ENCODE measurements around the gene SFMBT2.

Gene SFMBT2

DNA sequence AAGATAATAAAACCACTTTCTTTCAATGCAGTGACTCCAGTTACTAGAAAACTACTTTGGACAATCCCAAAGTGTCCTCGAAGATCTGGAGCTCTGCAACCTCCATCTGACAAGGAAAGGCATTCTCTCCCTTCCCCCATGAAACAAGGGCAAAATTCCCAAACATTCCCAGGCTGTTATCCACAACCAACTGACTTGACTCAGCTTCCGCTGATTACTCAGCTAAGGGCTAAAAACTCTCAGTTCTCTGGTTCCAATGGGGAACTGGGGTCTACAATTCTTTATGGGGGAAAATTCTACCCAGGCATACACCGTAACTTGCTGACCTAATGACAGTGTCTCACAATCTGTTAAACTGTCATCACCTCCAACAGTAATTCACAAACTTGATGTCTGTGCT is 48.4 kb downstream of the SFMBT2 start:
- DNase-seq, result no peak

DNA sequence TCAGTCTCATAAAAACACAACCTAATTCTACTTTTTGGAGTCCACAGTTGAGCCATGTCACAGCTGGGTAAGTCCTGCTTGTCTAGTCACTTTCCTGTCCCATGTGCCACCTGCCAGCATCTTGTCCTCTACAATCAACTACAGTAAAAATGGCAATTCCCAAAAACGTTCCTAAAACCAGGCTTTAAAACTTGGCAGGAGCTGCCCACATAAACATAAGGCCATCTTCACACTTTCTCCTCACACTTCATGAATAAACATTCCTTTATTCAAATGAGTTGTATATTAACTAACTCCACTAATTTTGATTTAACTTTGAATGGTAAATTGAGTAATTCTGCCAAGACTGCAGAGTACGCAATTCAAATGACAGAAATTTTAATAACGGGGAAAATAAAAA is 49.5 kb downstream of the SFMBT2 start:
- DNase-seq, result no peak

DNA sequence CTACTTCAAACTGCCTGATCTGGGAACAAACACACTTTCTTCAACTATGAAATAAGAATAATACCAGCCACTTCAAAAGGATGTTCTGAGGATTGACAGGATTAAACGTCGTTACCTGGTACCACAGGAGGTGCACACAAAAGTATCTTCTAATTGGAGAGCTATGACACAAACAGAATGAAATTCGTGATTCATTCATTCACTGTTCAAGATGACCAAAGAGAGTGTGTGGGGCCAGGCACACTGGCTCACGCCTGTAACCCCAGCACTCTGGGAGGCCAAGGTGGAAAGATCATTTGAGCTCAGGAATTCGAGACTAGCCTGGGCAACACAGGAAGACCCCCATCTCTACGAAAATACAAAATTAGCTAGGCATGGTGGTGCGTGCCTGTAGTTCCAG is 50.9 kb downstream of the SFMBT2 start:
- no peak for DNase-seq

DNA sequence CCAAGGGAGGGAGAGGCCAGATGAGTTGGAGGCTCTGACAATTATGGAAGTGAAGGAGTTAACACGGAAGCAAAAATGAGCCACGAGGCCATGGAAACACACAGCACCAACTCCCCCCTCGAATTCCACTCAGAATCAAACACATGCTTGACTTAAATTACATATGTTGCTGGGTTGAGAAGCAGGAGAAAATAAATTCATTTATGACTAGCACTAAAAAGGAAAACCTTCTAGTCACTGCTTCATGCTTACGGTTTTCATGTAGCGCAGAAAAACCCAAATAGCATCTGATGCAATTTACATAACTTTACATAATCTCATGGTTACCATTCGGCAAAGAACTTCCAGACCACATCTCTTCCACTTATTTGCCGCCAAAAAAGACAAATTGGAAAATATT is 51.5 kb downstream of the SFMBT2 start:
- no peak for DNase-seq

DNA sequence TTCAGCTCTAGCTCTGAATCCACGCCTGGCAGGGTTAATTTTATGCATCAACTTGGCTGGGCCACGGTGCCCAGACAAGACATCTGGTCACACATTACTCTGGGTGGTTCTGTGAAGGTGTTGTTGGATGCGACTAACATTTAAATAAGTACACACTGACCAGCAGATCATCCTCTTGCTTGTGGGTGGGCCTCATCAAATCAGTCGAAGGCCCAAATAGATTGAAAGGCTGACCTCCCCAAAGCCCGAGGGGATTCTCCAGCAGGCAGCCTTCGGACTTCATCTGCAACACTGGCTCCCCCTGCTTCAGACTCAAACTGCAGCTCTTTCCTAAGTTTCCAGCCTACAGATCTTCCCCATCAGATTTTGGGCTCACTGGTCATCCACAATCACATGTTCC is 53.6 kb downstream of the SFMBT2 start:
- DNase-seq, result no peak

DNA sequence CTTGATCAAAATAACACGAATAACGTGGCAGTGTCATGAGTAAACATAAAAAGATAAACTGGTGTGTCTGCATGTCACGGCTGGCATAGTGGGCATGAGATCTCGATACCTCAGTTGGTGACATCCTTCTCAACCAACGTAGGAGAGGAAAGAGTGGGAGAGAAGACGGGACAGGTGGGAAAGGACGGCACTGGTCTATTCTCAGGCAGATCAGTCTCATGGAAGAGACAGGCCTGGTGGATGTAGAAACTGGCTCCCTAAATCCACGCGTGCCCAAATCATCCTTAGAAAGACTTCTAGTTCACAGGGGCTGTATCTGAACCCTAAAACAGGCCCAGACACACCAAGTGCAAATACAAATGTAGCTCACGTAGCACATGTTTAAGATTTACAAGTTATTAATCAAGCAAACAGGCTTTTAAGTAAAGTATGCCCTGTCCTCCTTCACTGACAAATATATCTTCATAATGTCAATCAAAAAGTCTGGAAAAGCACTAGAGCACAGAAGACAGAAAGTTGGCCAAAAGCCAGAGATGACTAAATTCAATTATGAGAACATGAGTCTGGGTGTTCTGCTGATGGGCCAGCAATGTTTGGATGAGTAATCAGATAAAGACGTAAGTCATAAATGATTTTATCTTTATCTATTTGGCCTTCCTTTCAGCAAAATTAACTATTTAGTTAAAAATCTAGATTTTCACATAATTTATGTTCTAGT is 56.3 kb downstream of the SFMBT2 start:
- no peak for DNase-seq

DNA sequence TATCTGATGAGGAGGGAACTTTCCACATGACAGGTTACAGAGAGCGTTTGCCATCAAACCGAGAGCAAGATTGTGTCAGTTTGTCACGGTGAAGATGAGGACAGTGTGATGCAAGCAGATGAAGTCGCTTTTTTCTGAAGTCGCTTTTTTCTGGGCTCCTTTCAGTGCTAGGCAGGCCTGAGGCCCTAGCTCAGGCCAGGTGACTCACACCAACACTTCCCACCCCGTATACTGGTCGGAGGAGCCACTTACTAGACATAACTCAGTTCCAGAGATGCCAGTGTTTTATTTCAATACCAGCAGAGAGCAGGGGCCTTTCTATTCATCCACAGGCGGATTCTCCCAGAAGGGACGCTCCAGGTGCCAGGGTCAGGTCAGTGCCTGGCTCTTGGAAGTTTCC is 58.9 kb downstream of the SFMBT2 start:
- DNase-seq, result no peak

DNA sequence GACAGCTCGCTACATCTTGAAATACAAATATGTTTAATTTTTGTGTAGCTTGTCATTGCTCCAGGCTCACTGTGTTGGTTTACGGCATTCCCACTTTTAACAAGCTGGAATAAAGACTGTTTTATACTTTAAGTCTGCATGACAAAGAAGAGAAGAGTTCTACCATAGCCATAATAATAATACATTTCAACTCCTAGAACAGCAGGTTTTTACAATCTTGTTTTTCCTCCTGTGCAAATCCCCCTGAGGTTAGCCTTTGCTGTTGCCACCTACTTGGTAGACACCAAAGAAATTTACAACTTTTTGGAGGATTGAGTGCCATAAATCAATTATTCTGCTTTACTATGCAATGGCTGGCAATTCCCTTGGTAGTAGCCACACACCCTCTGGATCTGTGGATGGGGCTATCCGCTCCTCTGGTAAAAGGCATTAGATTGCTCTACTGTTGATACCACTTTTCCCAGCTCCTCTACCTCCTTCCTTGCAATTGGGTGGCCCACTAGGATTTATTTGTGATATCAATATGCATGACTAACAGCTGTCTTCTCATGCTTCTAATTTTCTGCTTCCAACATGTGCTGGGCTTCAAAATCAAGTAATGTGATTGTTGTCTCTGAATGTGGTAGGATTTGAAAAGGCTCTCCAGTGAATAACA is 60.2 kb downstream of the SFMBT2 start:
- DNase-seq, result no peak

DNA sequence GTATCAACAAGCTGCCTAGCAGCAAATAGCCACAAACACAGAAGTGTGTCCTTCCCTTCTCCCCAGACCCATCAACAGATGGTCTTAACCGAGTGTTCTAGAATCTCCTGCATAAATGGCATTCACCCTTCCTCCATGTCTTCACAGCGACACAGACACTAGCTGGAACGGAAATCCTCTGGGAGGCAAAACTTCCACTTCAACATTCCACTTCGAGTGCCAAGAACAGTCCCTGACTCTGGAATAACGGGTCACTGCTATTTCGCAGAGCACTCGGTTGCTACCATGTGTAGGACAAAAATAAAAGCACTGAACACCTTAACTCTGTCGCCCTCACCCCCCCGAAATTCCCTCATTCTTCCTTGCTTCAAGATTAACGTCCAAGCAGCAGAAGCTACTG is 65.1 kb downstream of the SFMBT2 start:
- no peak for DNase-seq

DNA sequence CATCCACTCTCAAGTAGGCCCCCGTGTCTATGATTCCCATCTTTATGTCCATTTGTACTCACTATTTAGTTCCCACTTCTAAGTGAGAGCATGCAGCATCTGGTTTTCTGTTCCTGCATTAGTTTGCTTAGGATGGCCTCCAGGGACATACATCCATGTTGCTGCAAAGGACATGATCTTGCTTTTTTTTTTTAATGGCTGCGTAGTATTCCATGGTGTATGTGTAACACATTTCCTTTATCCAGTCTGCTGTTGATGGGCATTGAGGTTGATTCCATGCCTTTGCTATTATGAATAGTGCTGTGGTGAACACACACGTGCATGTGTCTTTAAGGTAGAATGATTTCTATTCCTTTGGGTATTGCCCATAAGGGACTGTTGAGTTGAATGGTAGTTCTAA is 67.8 kb downstream of the SFMBT2 start:
- DNase-seq, result no peak

DNA sequence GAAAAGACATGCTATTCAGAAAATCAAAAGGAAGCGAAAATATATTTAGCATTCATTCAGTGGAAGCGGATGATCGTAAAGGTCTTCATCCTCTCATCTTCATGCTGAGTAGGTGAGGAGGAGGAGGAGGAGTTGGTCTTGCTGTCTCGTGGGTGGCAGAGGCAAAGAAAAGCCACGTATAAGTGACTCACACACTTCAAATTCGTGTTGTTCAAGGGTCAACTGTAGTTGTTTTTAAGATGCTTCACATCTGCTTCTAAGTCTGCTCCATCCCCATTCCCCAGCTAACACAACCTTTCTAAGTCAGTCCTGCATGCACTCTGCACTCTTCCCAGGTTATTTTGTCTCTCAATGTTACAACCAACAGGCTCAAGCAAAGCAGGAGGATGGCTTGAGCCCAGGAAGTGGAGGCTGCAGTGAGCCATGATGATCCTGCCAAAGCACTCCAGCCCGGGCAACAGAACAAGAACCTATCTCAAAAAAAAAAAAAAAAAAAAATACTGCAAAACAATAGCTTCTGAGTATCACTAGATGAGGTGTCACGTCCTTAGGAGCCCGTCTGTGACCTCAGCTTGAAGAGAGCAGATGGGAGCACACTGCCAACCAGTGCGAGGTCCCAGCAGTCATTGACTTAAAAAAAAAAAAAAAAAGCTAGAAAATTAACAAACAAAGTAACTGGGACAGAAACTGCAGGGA is 70.5 kb downstream of the SFMBT2 start:
- DNase-seq, result no peak

DNA sequence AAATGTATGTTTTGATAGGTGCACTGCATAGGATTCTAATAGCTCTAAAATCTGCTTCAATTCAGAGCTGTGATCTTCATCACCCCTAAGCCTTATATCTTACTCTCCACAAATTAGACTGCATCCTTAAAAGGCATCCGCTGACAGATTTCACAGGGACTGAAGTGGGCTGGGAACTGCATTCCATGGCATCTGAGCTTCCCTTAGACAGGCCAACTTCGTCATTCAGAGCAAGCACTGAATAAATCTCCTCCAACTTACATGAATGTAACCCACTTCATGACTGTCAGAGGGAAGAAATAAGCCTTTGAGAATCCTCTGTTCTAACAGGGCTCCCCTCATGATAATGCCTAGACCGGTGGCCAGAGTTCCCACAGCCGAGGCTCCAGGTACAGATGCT is 71.3 kb downstream of the SFMBT2 start:
- DNase-seq, result no peak

DNA sequence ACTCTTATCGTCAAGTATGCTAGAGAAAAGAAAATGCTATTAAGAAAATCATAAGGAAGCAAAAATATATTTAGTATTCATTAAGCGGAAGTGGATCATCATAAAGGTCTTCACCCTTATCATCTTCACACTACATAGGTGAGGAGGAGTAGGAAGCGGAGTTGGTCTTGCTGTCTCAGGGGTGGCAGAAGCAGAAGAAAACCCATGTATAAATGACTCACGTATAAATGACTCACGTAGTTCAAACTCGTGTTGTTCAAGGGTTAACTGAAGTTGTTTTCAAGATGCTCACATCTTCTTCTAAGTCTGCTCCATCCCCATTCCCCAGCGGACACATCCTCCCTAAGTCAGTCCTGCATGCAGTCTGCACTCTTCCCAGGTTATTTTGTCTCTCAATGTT is 72.4 kb downstream of the SFMBT2 start:
- no peak for DNase-seq

DNA sequence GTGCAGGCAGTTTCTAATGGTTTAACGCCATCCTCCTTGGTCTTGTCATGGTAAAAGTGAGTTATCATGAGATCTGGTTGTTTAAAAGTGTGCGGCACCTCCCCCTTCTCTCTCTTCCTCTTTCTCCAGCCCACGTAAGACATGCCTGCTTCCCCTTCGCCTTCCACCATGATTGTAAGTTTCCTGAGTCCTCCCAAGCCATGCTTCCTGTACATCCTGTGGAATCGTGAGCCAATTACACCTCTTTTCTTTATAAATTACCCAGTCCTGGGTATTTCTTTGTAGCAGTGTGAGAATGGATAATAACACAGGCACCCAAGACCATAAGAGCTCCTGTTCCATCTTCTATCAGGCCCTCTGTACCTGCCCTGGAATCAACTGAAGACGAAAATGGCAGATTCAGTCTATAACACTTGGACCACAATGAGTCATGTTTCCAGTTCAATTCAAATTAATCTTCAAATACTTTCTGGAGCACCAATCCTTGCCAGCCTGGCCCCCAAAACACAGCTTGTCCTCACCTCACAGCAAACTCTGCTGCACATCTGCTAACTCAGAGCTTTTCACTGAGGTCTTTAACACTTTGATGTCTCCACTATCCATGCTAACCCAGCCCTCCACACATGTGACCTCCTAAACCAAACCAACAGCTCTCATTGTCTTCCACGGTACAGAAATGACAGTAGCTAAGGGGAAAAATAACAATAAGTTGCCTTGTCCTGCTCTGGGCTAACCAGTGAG is 73.2 kb downstream of the SFMBT2 start:
- DNase-seq, result no peak

DNA sequence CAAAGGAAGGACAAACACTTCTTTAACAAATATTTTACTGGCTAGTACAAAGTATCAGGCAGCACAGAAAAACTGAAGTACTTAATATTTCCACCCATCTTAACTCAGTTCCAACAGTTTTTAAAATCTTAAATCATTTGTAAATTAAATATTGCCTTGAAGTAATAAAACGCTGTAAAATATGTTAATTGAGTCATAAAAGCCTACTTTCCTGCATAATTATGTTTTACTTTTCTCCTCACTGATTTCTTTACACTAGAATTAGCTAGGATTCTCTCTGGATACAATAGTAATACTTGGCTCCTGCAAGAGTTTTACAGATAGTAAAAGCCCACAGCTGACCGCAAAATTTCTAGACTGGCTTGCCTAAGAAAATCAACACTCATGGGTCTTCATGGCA is 74.9 kb downstream of the SFMBT2 start:
- no peak for DNase-seq

DNA sequence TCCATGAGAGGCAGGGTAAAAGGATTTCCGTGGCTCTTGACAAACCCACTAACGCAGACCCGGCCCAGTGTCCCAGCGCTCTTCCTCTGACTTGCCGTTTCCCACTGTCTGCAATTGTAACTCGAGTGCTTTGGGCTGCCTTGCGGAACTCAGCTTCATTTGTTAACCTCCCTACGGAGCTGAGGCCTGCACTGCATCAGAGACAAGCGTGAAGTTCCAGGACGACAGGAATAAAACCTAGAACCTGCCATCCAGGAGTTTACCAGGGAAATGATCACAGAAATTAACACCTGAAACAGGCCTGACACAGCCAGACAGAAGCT is 76.2 kb downstream of the SFMBT2 start:
- DNase-seq, result no peak

DNA sequence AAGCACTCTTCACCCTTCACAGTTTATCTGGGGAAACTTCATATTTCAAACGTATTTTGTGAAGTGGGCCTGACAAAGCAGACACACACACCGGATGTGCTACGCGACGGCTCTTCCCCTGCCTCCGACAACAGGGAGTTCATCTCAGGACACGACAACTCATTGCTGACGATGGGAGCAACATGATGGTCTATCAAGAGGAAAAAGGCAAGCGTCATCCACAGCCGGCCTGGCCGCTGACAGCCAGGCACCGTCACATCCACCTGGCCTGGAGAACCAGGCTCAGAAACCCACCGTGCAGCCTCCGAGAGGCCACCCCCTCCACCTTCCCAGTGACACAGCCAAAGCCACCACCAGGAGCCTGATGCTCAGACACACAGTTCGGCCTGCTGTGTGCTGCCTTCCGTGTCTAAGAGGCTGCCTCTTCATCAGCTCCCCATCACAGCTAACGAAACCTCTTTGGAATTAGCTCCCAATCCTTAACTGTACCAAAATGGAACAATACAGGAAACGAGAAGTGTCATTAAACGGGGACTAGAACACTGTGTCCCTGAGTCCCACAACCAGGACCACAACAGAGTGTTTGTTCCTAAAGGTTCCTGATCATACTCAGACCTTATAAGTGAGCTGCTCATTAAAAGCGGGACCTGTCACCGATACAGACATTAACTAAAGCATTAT is 76.7 kb downstream of the SFMBT2 start:
- no peak for DNase-seq

DNA sequence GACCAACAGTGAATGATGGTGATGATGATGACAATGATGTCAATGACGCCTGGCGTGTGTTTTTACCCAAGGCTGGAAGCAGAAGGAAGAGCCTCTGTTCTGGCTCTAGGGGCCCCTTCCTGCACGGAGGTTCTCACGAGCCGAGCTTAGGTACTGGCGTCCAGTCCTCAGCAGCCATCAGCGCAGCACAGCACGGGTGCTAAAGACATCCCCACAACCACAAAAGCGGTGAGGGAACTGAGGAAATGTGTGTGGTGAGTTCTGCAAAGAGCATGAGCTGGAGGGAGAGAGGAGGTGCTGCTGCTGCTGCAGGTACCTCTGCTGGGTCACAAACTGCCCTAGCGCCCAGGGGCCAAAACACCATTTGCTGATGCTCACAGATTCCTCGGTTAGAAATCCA is 81.6 kb downstream of the SFMBT2 start:
- no peak for DNase-seq

DNA sequence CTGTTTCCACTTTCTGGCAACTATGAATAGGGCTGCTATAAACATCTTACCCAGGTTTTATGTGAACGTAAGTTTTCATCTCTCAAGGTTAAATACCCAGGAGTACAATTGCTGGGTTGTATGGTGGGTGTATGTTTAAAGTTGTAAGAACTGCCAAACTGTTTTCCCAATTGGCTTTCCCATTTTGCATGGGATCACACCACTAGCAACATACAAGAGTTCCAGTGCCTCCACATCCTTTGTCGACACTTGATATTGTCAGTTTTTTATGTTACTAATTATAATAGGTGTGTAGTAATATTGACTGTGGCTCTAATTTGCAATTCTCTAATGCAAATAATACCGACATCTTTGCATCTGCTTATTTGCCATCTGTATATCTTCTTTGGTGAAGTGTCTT is 82.9 kb downstream of the SFMBT2 start:
- DNase-seq, result no peak

DNA sequence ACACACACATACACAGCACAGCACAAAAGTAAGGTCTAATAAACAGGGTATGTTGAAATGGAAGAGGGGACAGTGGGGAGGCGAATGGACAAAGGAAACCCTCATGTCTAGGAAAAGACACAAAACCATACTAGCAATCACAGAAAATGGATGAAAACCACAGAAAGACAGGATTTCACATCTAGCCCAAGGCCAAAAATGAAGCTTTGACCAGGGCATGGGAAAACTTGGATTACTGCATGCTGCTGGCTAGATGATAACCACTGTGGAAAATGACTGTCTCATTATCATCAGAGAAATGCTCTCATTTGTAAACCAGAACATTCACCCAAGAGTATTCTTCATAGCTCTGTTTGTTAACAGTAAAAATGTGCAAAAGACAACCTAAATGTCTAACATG is 88.2 kb downstream of the SFMBT2 start:
- DNase-seq, result no peak

DNA sequence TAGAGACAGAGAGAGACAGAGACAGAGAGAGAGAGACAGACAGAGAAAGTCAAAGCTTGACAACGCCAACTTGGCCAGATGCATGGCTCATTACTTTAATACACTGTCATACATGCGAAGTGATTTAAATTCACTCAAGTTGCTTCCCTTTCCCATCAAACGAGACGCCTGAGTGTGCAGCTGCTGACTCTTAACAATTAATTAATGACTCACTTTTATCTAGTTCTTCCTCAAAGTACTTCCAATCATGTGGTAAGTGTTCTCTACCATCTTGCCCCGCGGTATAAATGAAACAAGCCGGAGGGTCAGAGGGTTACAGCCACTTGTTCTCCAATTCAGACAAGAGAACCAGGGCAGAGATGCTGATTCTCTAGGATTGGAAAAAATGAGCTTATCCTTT is 90.8 kb downstream of the SFMBT2 start:
- no peak for DNase-seq

DNA sequence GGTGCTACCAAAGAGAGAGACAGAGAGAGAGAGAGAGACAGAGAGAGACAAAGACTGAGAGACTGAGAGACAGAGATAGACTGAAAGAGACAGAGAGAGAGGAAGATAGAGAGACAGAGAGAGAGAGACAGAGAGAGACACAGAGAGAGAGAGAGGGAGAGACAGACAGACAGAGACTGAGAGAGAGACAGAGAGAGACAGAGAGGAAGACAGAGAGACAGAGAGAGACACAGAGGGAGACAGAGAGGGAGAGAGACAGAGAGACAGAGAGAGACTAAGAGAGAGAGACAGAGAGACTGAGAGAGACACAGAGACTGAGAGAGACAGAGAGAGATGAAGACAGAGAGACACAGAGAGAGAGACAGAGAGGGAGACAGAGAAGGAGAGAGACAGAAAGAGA is 91.2 kb downstream of the SFMBT2 start:
- DNase-seq, result no peak

DNA sequence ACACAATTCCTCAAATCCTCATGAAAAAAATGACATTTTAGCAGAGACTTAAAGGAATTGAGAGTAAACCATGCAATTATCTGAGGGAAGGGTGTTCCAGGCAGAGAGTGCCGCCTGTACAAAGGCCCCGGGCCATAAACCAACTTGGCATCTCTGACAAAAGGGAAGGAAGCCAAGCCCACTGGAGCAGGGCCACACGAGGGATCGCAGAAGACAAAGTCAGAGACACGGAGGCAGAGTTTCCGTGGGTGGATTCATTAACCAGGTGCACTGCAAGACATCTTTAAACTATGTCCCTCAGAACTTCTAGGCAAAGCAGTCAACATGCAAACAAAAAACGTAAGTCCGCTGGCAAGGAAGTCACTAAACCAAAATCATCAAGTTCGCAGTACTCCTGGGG is 92.0 kb downstream of the SFMBT2 start:
- DNase-seq, result no peak

Measured in NCI-H1930 (cell line).